ENCODE data around the gene OR14A16.

DNA sequence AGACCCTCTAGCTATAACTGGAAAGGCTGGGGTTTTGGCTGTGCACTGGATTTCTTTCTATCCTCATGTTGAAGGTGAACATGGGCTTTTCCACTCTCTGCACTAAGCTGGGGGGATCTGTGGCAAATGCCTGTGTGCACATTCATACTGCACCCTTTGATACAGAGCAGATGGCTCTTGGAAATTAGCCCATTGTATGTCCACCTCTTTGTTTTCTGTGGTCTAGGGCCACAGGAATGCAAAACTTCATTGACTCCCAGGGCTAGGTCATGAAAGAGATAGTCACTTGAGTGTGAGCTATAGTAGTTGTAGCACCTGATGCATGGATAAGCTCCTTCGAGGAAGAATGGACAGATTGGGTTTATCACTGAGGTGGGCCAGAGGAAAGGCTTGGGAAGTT is 5.7 kb upstream of the OR14A16 start:
- TF ChIP-seq EZH2 (optimal IDR thresholded peaks at IDR 0.05; ENCODE audit: low read depth, low read length): no peak
- TF ChIP-seq CTCF (IDR thresholded peaks at IDR 0.05; ENCODE audit: low read length): no peak
